K562 (cell line): ENCODE results near the gene GP1BB. TPM values are rescaled to one million over a fixed set of nuclear protein-coding genes. Genes with fewer than 3 reads are reported as not detected.
A peak's percentile ranks its signal among the peaks of the same experiment; 100 is the strongest.

Experiments
- ATF3 ChIP-seq, 2 experiments: fragments of 450-650 bp in 1 of 2; sonication (generic) in 1 of 2; formaldehyde crosslinking in 1 of 2; IDR thresholded peaks in 1 of 2; conservative IDR thresholded peaks in 1 of 2; 2 replicates each; pipeline versions ENCODE4 v1.6.1 to v1.8.1; 2016 to 2023; ENCODE audit warnings: mild to moderate bottlenecking in 2 of 2, moderate library complexity in 2 of 2, inconsistent platforms in 1 of 2, missing genetic modification reagents in 1 of 2
- CHD4 ChIP-seq: fragments of 200-600 bp; sonication (generic); IDR thresholded peaks from 3 replicates; pipeline ENCODE4 v1.6.1; 2012; ENCODE audit warnings: low read depth, mild to moderate bottlenecking, mixed read lengths, low read length, inconsistent platforms; ENCODE audit not compliant: insufficient read depth, insufficient replicate concordance, poor library complexity, severe bottlenecking
- CTBP1 ChIP-seq: fragments of 450-650 bp; IDR thresholded peaks from 2 replicates; pipeline ENCODE4 v1.6.1; 2016; ENCODE audit warnings: borderline replicate concordance
- ERF ChIP-seq: fragments of 450-650 bp; formaldehyde crosslinking; IDR thresholded peaks from 2 replicates; pipeline ENCODE4 v1.4.0; 2020; ENCODE audit warnings: mild to moderate bottlenecking, mixed read lengths
- JUN ChIP-seq, 2 experiments: sonication (generic) in 1 of 2; formaldehyde crosslinking in 1 of 2; IDR thresholded peaks; 2 replicates each; pipeline versions ENCODE4 v1.6.1 to v1.8.0; 2012 to 2022; ENCODE audit warnings: borderline replicate concordance in 2 of 2, mild to moderate bottlenecking in 2 of 2, improper control_type of control experiment in 1 of 2, low read depth in 1 of 2, low read length in 1 of 2, missing genetic modification reagents in 1 of 2
- LEF1 ChIP-seq: fragments of 450-650 bp; IDR thresholded peaks from 2 replicates; pipeline ENCODE4 v1.6.1; 2016; ENCODE audit warnings: mild to moderate bottlenecking
- MGA ChIP-seq: fragments of 450-650 bp; IDR thresholded peaks from 2 replicates; pipeline ENCODE4 v1.6.1; 2016; ENCODE audit warnings: mild to moderate bottlenecking, moderate library complexity
- MYNN ChIP-seq, 2 experiments: sonication (generic); formaldehyde crosslinking in 1 of 2; IDR thresholded peaks; 2 replicates each; pipeline versions ENCODE4 v1.5.0 to v1.6.1; 2016 to 2020; ENCODE audit warnings: antibody characterized with exemption in 1 of 2, missing genetic modification reagents in 1 of 2
- RBM17 ChIP-seq: fragments of 200-400 bp; formaldehyde crosslinking; IDR thresholded peaks from 2 replicates; pipeline ENCODE4 v1.6.1; 2017; ENCODE audit warnings: low read depth, mild to moderate bottlenecking, low read length, borderline replicate concordance
- SMARCC2 ChIP-seq: fragments of 450-650 bp; IDR thresholded peaks from 2 replicates; pipeline ENCODE4 v1.6.1; 2017; ENCODE audit warnings: antibody characterized with exemption, moderate library complexity, mild to moderate bottlenecking, low read depth
- ZNF224 ChIP-seq: sonication (generic); formaldehyde crosslinking; IDR thresholded peaks from 2 replicates; pipeline ENCODE4 v1.8.0; 2022; ENCODE audit warnings: mild to moderate bottlenecking, missing genetic modification reagents
- ZNF780A ChIP-seq: fragments of 250-450 bp; sonication (Bioruptor Pico); IDR thresholded peaks from 2 replicates; pipeline ENCODE4 v1.5.0; 2021; ENCODE audit warnings: mild to moderate bottlenecking
- polyA plus RNA-seq, 8 experiments: library from polyadenylated mRNA; depleted of rRNA in 4 of 8; stranded (reverse) in 5 of 8; unstranded in 3 of 8; fragments of >200 nt; fragmentation: Nextera tagmentation in 2 of 8; fragmentation: Illumina TruSeq in 1 of 8; extraction: Ambion mirVana in 2 of 8; extraction: Trizol in 1 of 8; gene quantifications; 2 replicates each; pipeline versions ENCODE4 v1.2.1 to v1.2.3, GENCODE V29; 2011 to 2014; ENCODE audit warnings: inconsistent platforms in 1 of 8, missing spikeins in 1 of 8
- total RNA-seq, 7 experiments: library from RNA; depleted of rRNA in 6 of 7; stranded (reverse); fragments of >200 nt in 6 of 7; fragmentation: Illumina TruSeq in 2 of 7; extraction: Trizol in 2 of 7; gene quantifications; 2 replicates each; pipeline versions ENCODE4 v1.2.1 to v1.2.3, GENCODE V29; 2011 to 2021; ENCODE audit warnings: low replicate concordance in 1 of 7

Gene GP1BB
- total and polyA plus RNA-seq, 9 of the 15 experiments (the other 6 are each of a cell fraction or from before 2014, with no cell fraction given) = 0.69 to 162 (median 2.8) TPM

GRCh38 chr22:19745155-19746101, 22.1 kb downstream of the GP1BB start (continued):
- no peak for TF ChIP-seq MGA
- no peak for TF ChIP-seq ZNF224 (CRISPR knock-in tag)
- no peak for TF ChIP-seq ZNF780A (CRISPR knock-in tag)
- no peak; the same call in 1 of the 2 replicates for TF ChIP-seq MYNN (IDR thresholded peaks at IDR 0.05)
- TF ChIP-seq MYNN (CRISPR knock-in tag; IDR thresholded peaks at IDR 0.05) = no peak
- no peak for TF ChIP-seq JUN (IDR thresholded peaks at IDR 0.05; ENCODE audit: borderline replicate concordance, low read depth, low read length)
- TF ChIP-seq JUN (CRISPR knock-in tag; IDR thresholded peaks at IDR 0.05; ENCODE audit: borderline replicate concordance) = no peak
- TF ChIP-seq CTBP1 = no peak
- no peak for TF ChIP-seq SMARCC2
- no peak for TF ChIP-seq ERF
- no peak for TF ChIP-seq LEF1
- TF ChIP-seq RBM17 = no peak
- TF ChIP-seq ATF3 (IDR thresholded peaks at IDR 0.05) = no peak
- TF ChIP-seq ATF3 (CRISPR knock-in tag; conservative IDR thresholded peaks at IDR 0.05) = no peak
- peak; percentile 55 for TF ChIP-seq CHD4
